ENCODE results near the gene RAB20. TPM values are rescaled to one million over a fixed set of nuclear protein-coding genes. Genes with fewer than 3 reads are reported as not detected.
A peak's percentile ranks its signal among the peaks of the same experiment; 100 is the strongest.
"Not testable (repeated sequence)": the region's sequence is repeated elsewhere in the genome, so short reads cannot be mapped to it uniquely, and the experiment has no call there.

Gene RAB20
- total RNA-seq, 1 experiment from 2014 or later: 30.5 TPM

GRCh38 chr13:110576736-110577476 lies 15.4 kb upstream of the RAB20 start:
- peak; percentile 35 for DNase-seq (ENCODE audit: low read depth)
- in situ Hi-C loops (cut with HindIII; ENCODE audit: low pct_unique_long_range_greater_than_20kb, low sequenced_read_pairs): no loop called here

GRCh38 chr13:110576070-110576394 lies 14.5 kb upstream of the RAB20 start:
- in situ Hi-C loops (cut with HindIII; ENCODE audit: low pct_unique_long_range_greater_than_20kb, low sequenced_read_pairs): no loop called here
- DNase-seq (ENCODE audit: low read depth): no peak

- in situ Hi-C loops (cut with HindIII; ENCODE audit: low pct_unique_long_range_greater_than_20kb, low sequenced_read_pairs): no loop called here
Measured at GRCh38 chr13:110575322-110576069, 14.0 kb upstream of the RAB20 start.

GRCh38 chr13:110574161-110574560 lies 12.6 kb upstream of the RAB20 start:
- DNase-seq (ENCODE audit: low read depth): no peak
- in situ Hi-C loops (cut with HindIII; ENCODE audit: low pct_unique_long_range_greater_than_20kb, low sequenced_read_pairs): no loop called here

More at GRCh38 chr13:110575322-110576069, 14.0 kb upstream of the RAB20 start:
- peak; percentile 44 for DNase-seq (ENCODE audit: low read depth)

GRCh38 chr13:110572778-110573118 lies 11.2 kb upstream of the RAB20 start:
- no peak for DNase-seq (ENCODE audit: low read depth)
- in situ Hi-C loops (cut with HindIII; ENCODE audit: low pct_unique_long_range_greater_than_20kb, low sequenced_read_pairs): no loop called here

- in situ Hi-C loops (cut with HindIII; ENCODE audit: low pct_unique_long_range_greater_than_20kb, low sequenced_read_pairs): no loop called here
- DNase-seq (ENCODE audit: low read depth): no peak
Measured at GRCh38 chr13:110571896-110572777, 10.6 kb upstream of the RAB20 start.

GRCh38 chr13:110570886-110571285 lies 9.4 kb upstream of the RAB20 start:
- DNase-seq (ENCODE audit: low read depth): no peak
- in situ Hi-C loops (cut with HindIII; ENCODE audit: low pct_unique_long_range_greater_than_20kb, low sequenced_read_pairs): no loop called here

- DNase-seq (ENCODE audit: low read depth); in situ Hi-C loops (cut with HindIII; ENCODE audit: low pct_unique_long_range_greater_than_20kb, low sequenced_read_pairs): not testable (repeated sequence)
Measured at GRCh38 chr13:110569962-110570361, 8.4 kb upstream of the RAB20 start.

GRCh38 chr13:110568612-110569011 lies 7.1 kb upstream of the RAB20 start:
- DNase-seq (ENCODE audit: low read depth): no peak
- in situ Hi-C loops (cut with HindIII; ENCODE audit: low pct_unique_long_range_greater_than_20kb, low sequenced_read_pairs): no loop called here

- no peak for DNase-seq (ENCODE audit: low read depth)
- in situ Hi-C loops (cut with HindIII; ENCODE audit: low pct_unique_long_range_greater_than_20kb, low sequenced_read_pairs): no loop called here
Measured at GRCh38 chr13:110566171-110566570, 4.6 kb upstream of the RAB20 start.

GRCh38 chr13:110565296-110565695 lies 3.8 kb upstream of the RAB20 start:
- in situ Hi-C loops (cut with HindIII; ENCODE audit: low pct_unique_long_range_greater_than_20kb, low sequenced_read_pairs): no loop called here
- no peak for DNase-seq (ENCODE audit: low read depth)

GRCh38 chr13:110564472-110564985 lies 3.0 kb upstream of the RAB20 start:
- in situ Hi-C loops (cut with HindIII; ENCODE audit: low pct_unique_long_range_greater_than_20kb, low sequenced_read_pairs): no loop called here
- no peak for DNase-seq (ENCODE audit: low read depth)

- no peak for DNase-seq (ENCODE audit: low read depth)
- in situ Hi-C loops (cut with HindIII; ENCODE audit: low pct_unique_long_range_greater_than_20kb, low sequenced_read_pairs): no loop called here
Measured at GRCh38 chr13:110563463-110563774, 1.9 kb upstream of the RAB20 start.

- no peak for DNase-seq (ENCODE audit: low read depth)
- in situ Hi-C loops (cut with HindIII; ENCODE audit: low pct_unique_long_range_greater_than_20kb, low sequenced_read_pairs): no loop called here
Measured at GRCh38 chr13:110562696-110563462, 1.4 kb upstream of the RAB20 start.

- no peak for DNase-seq (ENCODE audit: low read depth)
- in situ Hi-C loops (cut with HindIII; ENCODE audit: low pct_unique_long_range_greater_than_20kb, low sequenced_read_pairs): no loop called here
Measured at GRCh38 chr13:110562036-110562597, 595 bp upstream of the RAB20 start.

GRCh38 chr13:110560601-110561343 lies 750 bp downstream of the RAB20 start:
- DNase-seq (ENCODE audit: low read depth): peak; percentile 23
- in situ Hi-C loops (cut with HindIII; ENCODE audit: low pct_unique_long_range_greater_than_20kb, low sequenced_read_pairs): no loop called here

GRCh38 chr13:110559986-110560385 lies 1.5 kb downstream of the RAB20 start:
- in situ Hi-C loops (cut with HindIII; ENCODE audit: low pct_unique_long_range_greater_than_20kb, low sequenced_read_pairs): no loop called here
- no peak for DNase-seq (ENCODE audit: low read depth)
